ENCODE data around the gene PSMA5. TPM values are rescaled to one million over a fixed set of nuclear protein-coding genes. Genes with fewer than 3 reads are reported as not detected.
A peak's percentile ranks its signal among the peaks of the same experiment; 100 is the strongest.

The PSMA5 gene
- total and polyA plus RNA-seq, 2 of the 13 experiments (the other 11 are each of a cell fraction or from before 2014, with no cell fraction given): 140 to 169 TPM

GRCh38 chr1:109392037-109392787 is 34.0 kb downstream of the PSMA5 start:
- FAIRE-seq: no peak
- 46% methylated on average over 4 of the region's 4 CpGs for WGBS (ENCODE audit: low lambda C conversion rate)
- Histone ChIP-seq H3K9me3 (ENCODE audit: low read length) (no peaks in the 10 kb centered on the region), H3K4me3 (replicated peaks in 1 of 3; ENCODE audit: insufficient read depth in 1 of 3, low read depth in 2 of 3, low read length in 3 of 3) (peak overlapping the region; percentile 31 to 62 (median 51)), H3K4me2 (ENCODE audit: low read depth, low read length) (peak overlapping the region; percentile 82), H3K4me1 (ENCODE audit: insufficient read depth, low read length) (peaks cover 90% of the 10 kb centered on the region), H2AFZ (ENCODE audit: low read length) (no peak overlapping the region), H4K20me1 (ENCODE audit: insufficient read depth, low read length) (no peaks in the 10 kb centered on the region), H3K36me3 (replicated peaks in 1 of 2; ENCODE audit: control insufficient read depth in 1 of 2, insufficient read depth in 2 of 2, low read length in 2 of 2) (peaks cover 0 to 8% of the 10 kb centered on the region in 2 experiments; a peak in 2 of 5 replicates), H3K9ac (ENCODE audit: insufficient read depth, low read depth, low read length) (peak overlapping the region; percentile 63), H3K79me2 (ENCODE audit: insufficient read depth, low read length) (peaks cover 88% of the 10 kb centered on the region), H3K27me3 (ENCODE audit: control insufficient read depth in 1 of 2, insufficient read depth in 2 of 2, low read length in 2 of 2) (no peaks in the 10 kb centered on the region; a peak in 1 of 5 replicates), H3K27ac (ENCODE audit: extremely low read length, insufficient read depth, low read length) (peak overlapping the region; percentile 84)
- ChIA-PET CTCF (ENCODE audit: low intra/inter-chr PET ratio, low total read pairs) (no interaction called here), POLR2A (interaction anchor here (0.9 to 3.3 kb wide), 13 partner anchors 8 to 292 kb away, joined by 3 to 22 read pairs (median 4); partner anchors contain the start of genes PSMA5 and PSRC1)
- no peak for DNase-seq (ENCODE audit: low spot score)
- ATAC-seq: peak; percentile 21
- BruUV-seq (replicated peaks): no TSS peak
- in situ Hi-C loops (cut with HindIII; ENCODE audit: extremely low pct_ligation_motif_present, low pct_unique_long_range_greater_than_20kb) (no loop called here), intact Hi-C loops (cut with micrococcal nuclease; ENCODE audit: unreplicated experiment) (loop anchor here (2.0 to 10.0 kb wide), 3 partner anchors 21 to 297 kb away; partner anchors contain the start of genes PSRC1 and TMEM167B)
- TF ChIP-seq TARDBP (CRISPR knock-in tag; IDR thresholded peaks at IDR 0.05) (peak; percentile 41; the same call in 1 of the 2 replicates), RBAK (CRISPR knock-in tag; IDR thresholded peaks at IDR 0.05) (peak; percentile 82), MIXL1 (CRISPR knock-in tag; IDR thresholded peaks at IDR 0.05) (0 out of 2 replicates have a peak, but pooled peaks have one; percentile 4), NFIC (IDR thresholded peaks at IDR 0.05; ENCODE audit: low read length) (0 out of 2 replicates have a peak, but pooled peaks have one; percentile 10), ONECUT2 (CRISPR knock-in tag; IDR thresholded peaks at IDR 0.05) (no peak), ZNF816 (CRISPR knock-in tag; IDR thresholded peaks at IDR 0.05; ENCODE audit: borderline replicate concordance) (no peak), SMARCE1 (IDR thresholded peaks at IDR 0.05; ENCODE audit: borderline replicate concordance) (no peak)

GRCh38 chr1:109391626-109392025 is 34.6 kb downstream of the PSMA5 start:
- DNase-seq (ENCODE audit: low spot score) (no peak), FAIRE-seq (no peak), ATAC-seq (no peak)
- H3K27ac ChIP-seq (ENCODE audit: extremely low read length, insufficient read depth, low read length): peak overlapping the region; percentile 84
- H3K79me2 ChIP-seq (ENCODE audit: insufficient read depth, low read length): peaks cover 88% of the 10 kb centered on the region
- H2AFZ ChIP-seq (ENCODE audit: low read length): no peak overlapping the region
- peak overlapping the region; percentile 82 for H3K4me2 ChIP-seq (ENCODE audit: low read depth, low read length)
- in situ Hi-C loops (cut with HindIII; ENCODE audit: extremely low pct_ligation_motif_present, low pct_unique_long_range_greater_than_20kb) (no loop called here), intact Hi-C loops (cut with micrococcal nuclease; ENCODE audit: unreplicated experiment) (loop anchor here (2.0 to 10.0 kb wide), 3 partner anchors 21 to 297 kb away; partner anchors contain the start of genes PSRC1 and TMEM167B)
- POLR2A ChIA-PET: interaction anchor here (2.3 to 3.3 kb wide), 3 partner anchors 18 to 109 kb away, joined by 6 to 22 read pairs (median 21); partner anchors contain the start of gene PSRC1
- H3K36me3 ChIP-seq (replicated peaks in 1 of 2; ENCODE audit: control insufficient read depth in 1 of 2, insufficient read depth in 2 of 2, low read length in 2 of 2): peaks cover 0 to 8% of the 10 kb centered on the region in 2 experiments; a peak in 2 of 5 replicates
- peak overlapping the region; percentile 63; the same call in 1 of the 2 replicates for H3K9ac ChIP-seq (ENCODE audit: insufficient read depth, low read depth, low read length)
- peak overlapping the region; percentile 31 to 62 (median 51); a peak in 4 of 6 replicates for H3K4me3 ChIP-seq (replicated peaks in 1 of 3; ENCODE audit: insufficient read depth in 1 of 3, low read depth in 2 of 3, low read length in 3 of 3)
- no peaks in the 10 kb centered on the region for H3K27me3 ChIP-seq (ENCODE audit: control insufficient read depth in 1 of 2, insufficient read depth in 2 of 2, low read length in 2 of 2)
- no peaks in the 10 kb centered on the region for H4K20me1 ChIP-seq (ENCODE audit: insufficient read depth, low read length)
- CTCF ChIA-PET (ENCODE audit: low intra/inter-chr PET ratio, low total read pairs): no interaction called here
- H3K4me1 ChIP-seq (ENCODE audit: insufficient read depth, low read length): peaks cover 94% of the 10 kb centered on the region
- no peaks in the 10 kb centered on the region for H3K9me3 ChIP-seq (ENCODE audit: low read length)
- BruUV-seq (replicated peaks): no TSS peak
- TF ChIP-seq ZNF772 (CRISPR knock-in tag; IDR thresholded peaks at IDR 0.05) (no peak), ZNF556 (CRISPR knock-in tag; IDR thresholded peaks at IDR 0.05; ENCODE audit: borderline replicate concordance) (no peak), PHF5A (CRISPR knock-in tag; IDR thresholded peaks at IDR 0.05; ENCODE audit: low read depth, unreplicated experiment) (no peak), NAIF1 (CRISPR knock-in tag; IDR thresholded peaks at IDR 0.05; ENCODE audit: borderline replicate concordance) (no peak), FOXM1 (CRISPR knock-in tag; IDR thresholded peaks at IDR 0.05) (no peak), KAT8 (CRISPR knock-in tag; IDR thresholded peaks at IDR 0.05) (no peak), ZNF574 (CRISPR knock-in tag; IDR thresholded peaks at IDR 0.05) (no peak)
